AG08396 (cell line): ENCODE results near the gene CDH4.

Experiments
- DNase-seq: peaks from one replicate; pipeline ENCODE4 v3.0.0; 2012; ENCODE audit warnings: low spot score, mixed read lengths

CDH4 gene

DNA sequence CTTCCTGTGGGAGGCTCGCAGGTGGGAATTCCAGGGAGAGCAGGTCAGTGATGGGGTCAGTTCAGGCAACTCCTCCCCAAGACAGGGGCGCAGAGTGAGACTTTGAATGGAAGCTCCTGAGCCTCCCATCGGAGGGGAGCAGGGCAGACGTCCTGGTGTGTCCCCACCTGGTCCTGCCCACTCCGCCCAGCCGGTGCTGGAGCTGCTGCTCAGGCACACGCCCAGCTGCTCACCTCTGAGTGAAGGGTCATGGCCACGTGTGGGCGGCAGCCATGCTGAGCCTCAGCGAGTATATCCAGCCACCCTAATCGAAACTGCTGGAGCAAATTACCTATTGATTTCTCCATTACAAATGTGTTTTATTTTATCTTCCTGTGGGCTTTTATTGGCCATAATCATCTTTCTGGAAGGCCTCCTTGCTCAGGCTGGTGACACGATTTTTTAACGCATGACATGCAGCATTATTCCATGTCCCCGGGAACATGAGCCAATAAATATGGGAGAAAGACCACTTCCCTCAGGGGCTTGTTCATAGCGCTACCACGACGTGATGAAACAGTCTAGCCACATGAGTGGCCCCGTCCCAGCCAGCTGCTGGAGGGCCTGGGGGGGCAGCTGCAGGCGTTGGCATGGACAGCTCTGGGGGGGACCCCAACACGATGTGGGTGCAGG, 665.5 kb downstream of the CDH4 start:
- DNase-seq = no peak

DNA sequence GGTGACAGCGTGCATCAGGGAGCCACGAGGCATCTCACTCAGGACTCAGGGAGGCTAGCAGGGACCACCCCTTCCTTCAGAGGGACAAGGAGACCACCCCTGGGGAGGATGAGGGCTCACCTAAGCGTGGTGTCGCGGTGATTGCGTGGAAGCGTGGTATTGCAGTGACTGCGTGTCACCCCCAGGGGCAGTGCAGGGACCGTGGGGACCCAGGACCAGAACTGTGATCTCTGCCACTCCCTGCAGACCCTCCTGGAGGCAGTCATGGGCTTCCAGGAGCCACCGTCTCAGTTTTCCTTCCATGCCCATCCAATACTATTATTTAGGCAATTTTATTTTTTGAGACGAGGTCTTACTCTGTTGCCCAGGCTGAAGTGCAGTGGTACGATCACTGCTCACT, 666.5 kb downstream of the CDH4 start:
- DNase-seq = no peak

DNA sequence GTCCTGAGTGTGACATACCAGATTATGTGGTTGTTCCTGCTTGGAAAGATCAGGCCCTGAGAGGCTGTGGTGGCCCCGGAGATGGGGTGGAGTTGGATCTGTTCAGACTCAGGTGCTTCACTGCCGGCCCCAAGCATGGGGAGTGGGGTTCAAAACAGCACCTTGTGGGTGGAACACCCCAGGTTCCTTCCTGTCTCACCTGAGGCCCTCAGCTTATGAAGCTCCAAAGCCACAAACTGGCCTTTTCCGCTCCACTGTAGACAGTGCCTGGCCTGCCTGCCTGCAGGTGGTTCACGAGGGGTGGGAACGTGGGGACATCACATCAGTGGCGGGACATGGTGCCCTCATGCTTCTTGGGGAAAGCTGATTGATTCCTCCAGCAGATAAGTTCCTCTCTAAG, 667.2 kb downstream of the CDH4 start:
- DNase-seq = no peak

DNA sequence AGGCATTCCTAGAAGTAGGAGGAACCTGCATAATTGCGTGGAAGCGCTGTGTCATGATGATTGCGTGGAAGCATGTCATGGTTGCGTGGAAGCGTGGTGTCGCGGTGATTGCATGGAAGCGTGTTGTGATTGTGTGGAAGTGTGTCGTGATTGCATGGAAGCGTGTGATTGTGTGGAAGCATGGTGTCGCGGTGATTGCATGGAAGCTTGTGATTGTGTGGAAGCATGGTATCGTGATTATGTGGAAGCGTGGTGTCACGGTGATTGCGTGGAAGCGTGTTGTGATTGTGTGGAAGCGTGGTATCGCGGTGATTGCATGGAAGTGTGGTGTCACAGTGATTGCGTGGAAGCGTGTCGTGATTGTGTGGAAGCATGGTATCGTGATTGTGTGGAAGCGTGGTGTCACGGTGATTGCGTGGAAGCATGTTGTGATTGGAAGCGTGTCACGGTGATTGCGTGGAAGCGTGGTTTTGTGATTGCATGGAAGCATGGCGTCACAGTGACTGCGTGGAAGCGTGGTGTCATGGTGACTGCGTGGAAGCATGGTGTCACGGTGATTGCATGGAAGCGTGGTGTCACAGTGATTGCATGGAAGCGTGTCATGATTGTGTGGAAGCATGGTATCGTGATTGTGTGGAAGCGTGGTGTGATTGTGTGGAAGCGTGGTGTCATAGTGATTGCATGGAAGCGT, 667.8 kb downstream of the CDH4 start:
- no peak for DNase-seq

DNA sequence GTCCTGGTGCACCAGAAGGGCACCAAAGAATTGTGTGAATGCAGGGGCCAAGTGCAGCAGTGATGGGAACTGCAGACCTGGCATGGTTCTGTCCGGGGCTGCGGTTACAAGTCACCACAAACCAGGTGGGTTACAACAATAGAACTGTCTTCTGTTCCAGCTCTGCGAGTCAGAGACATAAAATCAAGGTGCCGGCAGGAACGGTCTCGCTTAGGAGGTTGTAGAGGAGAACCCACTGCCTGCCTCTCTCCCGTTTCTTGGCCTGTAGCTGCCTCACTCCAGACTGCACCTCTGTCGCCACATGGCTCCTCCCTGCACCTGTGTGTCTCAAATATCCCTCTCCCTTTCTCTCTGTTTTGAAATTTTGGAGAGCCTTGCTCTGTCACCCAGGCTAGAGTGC, 670.4 kb downstream of the CDH4 start:
- DNase-seq = no peak

DNA sequence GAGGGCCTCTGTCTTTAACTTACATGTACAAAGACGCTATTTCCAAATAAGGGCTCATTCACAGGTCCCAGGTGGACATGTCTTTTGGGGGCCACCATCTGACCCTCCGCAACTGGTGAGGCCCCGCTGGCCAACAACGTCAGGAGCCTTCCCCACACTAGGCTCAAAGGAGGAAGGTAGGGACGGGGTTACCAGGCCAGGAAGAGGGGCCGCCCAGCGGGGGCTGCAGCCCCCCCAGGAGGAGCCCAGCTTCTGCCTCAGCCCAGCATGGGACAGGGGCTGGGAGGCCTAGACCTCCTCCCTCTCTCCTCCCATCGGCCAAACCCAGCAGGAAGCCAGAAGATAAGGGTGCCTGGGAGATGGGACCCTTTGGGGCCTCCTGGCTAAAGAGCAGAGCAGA, 670.9 kb downstream of the CDH4 start:
- DNase-seq = no peak

DNA sequence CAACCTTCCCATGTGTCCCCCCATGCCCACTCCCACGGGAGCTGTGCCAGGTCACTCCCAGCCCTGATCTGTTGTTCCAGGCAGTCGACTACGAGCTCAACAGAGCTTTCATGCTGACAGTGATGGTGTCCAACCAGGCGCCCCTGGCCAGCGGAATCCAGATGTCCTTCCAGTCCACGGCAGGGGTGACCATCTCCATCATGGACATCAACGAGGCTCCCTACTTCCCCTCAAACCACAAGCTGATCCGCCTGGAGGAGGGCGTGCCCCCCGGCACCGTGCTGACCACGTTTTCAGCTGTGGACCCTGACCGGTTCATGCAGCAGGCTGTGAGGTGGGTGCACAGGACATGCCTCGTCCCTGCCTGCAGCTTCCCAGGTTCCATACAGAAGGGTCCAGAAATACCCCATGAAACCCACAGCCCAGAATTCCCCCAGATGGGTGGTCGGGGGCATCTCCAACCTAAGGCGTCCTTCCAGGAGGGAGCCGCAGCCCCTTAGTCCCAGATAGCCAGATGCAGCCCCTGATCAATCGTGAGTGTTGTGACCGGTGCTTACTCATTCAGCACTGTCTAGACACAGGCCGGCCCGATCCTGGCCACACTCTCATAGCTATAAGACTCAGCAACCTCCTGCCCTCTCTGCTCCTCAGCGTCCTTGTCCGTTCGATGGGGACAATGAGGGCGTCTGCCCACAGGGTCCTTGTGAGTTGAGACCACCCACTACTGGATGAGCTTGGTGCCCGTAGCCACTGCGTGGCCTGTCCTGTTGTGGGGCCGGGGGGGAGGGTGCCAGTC, 671.5 kb downstream of the CDH4 start:
- DNase-seq = no peak

DNA sequence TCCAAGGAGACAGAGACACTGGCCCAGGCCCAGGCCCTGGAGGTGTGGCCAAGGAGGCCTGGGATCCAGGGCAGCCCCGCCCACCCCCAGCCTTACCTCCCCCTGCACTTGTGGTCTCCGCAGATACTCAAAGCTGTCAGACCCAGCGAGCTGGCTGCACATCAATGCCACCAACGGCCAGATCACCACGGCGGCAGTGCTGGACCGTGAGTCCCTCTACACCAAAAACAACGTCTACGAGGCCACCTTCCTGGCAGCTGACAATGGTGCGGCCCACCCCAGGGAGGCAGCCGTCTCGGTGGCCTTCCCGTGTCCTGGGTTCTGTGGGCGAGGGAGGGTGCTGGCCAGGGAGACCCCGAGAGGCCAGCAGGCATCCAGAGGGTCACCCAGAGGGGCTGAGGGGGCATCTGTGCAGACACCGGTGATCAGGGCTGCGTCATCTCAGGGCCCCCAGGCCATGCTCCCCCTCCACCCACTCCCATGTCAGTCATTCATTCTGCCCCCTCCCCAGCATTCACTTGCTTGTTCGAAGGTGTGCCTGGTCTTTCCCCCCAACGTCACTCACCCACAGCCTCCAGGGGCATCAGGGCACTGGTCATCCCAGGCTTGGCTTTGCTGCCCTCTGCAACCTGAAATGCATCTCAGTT, 672.3 kb downstream of the CDH4 start:
- DNase-seq = no peak

DNA sequence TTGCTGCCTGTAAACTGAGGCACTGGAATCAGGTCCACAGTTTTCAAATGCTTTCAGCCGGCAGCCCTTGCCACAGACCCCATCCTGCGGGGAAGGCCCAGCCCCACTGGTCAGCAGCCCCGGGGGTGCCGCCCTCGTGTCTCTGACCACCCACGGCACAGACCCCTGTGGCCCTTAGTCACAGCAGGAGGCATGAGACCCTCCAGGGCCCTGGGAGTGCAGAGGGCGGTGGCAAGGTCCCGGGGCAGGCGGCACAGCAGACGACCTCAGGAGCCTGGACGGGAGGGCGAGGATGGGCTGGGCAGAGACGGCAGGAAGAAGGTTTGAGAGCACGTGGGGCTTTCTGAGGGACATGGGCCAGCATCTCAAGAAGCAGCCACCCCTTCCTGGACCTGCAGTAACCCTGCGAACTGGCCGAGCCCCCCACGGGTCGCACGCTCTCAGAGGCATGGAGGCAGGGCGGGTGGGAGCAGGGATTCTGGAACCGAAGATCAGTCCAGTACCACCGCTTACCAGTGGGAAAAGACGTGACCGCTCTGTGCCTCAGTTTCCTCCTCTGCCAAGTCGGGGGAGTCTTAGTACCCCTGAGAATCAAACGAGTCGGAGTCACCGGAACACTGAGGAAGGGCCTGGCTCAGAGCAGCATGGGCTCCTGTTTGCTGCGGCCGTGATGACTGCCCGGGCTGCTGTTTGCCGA, 672.9 kb downstream of the CDH4 start:
- no peak for DNase-seq

DNA sequence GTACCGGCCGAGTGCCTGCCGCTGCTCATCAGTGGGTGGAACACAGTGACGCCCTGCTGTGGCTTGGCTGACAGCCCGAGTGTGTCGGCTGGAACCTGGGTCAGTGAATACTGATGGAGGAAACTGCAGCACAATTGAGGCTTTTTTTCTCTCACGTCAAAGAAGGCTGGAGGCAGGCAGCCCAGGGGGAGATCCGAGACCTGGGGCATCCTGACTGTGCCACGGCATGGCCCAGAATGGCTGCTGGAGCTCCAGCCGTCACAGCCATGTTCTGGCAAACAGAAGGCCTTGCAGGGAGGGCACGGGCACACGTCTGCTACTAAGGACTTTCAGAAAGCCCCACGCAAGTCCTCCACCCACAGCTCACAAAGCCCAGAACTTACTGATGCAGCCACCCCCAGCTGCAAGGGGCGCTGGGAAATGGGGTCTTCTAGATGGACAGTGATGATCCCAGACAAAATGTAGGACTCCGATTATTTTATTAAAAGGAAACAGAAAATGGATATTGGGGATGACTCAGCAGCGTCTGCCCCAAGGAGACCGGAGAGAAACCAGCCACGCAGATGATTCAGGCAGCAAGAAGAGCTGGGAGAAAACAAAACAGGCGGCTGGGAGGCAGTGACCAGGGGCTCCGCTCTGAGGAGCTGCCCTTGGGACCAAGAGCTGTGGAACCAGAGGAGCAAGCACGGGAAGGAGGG, 673.6 kb downstream of the CDH4 start:
- DNase-seq = peak; percentile 66

DNA sequence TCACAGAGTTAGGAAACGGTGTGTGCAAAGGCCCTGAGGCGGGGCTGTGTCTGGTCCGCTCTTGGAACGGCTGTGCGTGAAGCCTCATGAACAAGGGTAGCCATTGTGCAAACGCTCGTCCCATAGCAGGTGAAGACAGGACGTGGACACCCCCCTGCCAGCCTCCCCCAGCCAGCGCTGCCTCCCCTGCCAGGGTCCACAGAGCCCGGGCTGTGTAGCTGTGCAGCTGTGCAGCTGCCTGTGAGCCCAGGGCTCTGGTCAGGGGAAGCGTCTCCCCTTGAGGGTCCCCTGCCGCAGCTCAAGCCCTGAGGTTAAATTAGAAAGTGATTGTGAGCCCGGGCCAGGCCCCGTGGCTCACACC, 674.2 kb downstream of the CDH4 start:
- DNase-seq = no peak

DNA sequence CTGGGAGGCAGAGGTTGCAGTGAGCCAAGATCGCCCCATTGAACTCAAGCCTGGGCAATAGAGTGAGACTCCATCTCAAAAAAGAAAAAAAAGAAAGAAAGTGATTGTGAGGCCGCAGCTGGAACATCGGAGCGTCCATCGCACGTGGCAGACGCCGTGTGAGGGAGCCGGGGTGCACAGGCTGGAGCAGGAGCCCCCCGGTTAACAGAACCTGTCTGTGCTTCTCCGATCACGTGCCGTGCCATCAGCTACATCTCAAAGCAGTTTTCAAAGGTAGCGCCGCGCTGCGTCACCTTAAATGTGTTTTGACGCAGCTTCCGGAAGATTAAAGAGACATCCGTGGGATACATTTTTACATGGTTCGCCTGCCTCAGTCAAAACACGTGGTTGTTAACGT, 674.7 kb downstream of the CDH4 start:
- DNase-seq = no peak

DNA sequence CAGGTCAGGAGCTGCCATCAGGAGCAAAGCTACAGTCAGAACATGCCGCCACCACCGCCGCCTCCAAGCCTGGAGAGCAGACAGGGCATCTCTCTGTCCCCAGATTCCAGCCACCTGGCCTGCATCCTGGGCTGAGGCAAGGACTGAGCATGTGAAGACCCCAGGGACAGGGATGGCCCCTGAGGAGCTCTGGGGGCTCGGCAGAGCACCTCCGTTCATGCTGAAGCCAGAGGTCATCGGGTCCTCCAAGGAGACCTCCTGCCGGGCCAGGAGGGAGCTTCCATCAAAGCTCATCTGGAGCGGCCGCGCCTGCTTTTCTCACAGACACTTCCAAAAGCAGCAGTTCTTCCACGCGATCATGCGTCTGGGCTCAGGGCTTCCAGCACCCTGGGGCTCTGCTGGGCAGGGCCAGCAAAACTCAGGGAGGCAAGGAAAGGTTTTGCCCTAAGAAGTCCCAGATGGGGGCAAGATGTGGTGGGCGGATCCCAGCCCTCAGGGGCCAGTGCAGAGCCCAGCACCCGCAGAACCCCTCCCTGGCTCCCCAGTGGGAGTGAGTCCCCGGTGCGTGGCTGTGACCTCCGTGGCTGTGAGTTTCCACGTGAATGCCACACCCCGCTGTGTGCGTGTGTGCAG, 675.2 kb downstream of the CDH4 start:
- DNase-seq = no peak

DNA sequence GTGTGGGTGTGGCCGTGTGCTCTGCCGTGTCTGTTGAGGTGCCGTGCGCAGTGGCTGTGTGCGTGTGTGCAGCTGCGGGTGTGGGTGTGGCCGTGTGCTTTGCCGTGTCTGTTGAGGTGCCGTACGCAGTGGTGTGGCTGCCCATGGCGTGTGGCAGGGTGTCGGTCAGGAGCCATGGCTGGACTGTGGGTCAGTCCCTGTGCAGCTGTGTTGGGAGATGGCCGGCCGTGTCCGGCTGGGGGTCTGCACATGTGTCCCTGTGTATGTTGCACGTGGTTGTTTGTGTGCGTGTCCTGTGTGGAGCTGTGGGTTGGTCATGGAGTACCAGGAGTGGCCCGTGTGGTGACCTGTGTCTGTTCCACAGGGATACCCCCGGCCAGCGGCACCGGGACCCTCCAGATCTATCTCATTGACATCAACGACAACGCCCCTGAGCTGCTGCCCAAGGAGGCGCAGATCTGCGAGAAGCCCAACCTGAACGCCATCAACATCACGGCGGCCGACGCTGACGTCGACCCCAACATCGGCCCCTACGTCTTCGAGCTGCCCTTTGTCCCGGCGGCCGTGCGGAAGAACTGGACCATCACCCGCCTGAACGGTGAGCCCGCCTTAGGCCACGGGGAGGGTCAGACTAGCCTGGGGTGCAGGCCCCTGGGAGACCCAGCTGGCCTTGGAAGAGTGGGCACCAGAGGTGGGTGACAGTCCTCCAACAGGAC, 675.9 kb downstream of the CDH4 start:
- DNase-seq = no peak

DNA sequence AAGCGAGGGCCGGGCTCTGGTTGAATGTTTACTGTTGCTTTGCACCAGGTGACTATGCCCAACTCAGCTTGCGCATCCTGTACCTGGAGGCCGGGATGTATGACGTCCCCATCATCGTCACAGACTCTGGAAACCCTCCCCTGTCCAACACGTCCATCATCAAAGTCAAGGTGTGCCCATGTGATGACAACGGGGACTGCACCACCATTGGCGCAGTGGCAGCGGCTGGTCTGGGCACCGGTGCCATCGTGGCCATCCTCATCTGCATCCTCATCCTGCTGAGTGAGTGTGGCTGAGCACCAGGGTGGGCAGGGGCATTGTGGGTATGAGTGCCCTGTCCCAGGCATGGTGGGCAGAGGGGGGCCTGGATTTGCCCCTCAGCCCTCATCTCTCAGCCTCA, 677.5 kb downstream of the CDH4 start:
- no peak for DNase-seq

DNA sequence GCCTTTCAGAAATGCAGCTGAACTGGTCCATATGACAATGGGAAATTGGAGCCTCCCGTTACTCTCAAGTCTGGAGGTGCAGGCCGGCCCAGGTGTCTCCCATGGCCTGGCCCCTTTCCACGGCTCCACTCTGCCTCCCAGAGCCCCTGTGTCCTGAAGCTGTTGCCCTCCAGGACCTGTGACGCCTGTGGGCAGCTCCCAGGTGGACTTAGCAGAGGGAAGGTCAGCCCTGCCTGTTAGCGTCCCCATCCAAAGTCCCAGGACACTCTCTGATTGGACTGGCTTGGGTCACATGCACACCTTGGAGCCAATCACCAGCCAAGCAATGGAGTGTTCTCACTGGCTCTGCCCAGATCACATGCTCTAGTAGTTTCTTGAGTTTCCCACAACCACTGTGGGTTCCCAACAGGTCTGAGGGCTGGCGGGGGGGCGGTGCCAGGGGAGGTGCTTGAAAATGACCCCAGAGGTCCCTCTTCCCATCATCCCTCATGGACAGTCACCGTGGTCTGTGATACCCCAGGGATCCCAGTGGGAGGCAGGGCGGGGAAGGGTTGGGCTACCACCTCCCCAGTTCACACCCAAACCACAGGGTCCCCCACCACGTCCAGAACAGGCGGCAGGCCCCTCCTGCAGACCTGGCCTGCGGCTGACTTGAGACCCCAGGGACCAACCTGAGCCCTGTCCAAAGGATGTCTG, 678.1 kb downstream of the CDH4 start:
- DNase-seq = no peak

DNA sequence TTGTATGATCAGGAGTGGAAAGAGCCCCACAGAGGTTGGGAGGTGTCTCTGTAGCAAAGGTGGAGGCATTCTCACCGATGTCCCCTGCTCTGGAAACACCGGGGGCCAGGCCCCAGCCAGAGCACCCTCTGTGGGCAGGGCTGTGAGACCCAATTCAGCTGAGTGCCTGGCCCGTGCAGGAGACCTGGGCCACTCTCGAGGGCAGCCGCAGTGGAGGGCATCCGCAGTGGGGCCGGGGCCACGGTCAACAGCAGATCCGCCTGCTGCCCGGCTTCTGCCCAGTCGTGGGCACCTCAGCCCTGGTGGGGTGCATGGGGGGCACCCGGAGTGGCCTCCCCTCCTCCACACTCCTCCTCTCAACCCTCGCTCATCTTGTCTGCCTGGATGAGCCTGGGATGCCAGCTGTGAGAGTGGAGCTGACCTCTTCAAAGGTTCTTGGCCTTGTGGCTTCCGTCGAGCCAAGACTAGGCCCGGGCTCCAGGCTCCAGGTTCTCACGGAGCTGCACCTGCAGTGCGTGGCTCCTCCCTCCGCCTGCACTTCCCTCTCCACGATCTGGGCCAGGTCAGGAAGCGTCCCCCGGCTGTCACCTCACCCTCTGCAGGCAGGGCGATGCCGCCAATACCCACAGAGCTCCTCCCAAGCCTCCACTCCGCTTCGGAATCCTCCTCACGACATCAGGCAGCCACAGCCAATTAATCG, 678.9 kb downstream of the CDH4 start:
- DNase-seq = no peak

DNA sequence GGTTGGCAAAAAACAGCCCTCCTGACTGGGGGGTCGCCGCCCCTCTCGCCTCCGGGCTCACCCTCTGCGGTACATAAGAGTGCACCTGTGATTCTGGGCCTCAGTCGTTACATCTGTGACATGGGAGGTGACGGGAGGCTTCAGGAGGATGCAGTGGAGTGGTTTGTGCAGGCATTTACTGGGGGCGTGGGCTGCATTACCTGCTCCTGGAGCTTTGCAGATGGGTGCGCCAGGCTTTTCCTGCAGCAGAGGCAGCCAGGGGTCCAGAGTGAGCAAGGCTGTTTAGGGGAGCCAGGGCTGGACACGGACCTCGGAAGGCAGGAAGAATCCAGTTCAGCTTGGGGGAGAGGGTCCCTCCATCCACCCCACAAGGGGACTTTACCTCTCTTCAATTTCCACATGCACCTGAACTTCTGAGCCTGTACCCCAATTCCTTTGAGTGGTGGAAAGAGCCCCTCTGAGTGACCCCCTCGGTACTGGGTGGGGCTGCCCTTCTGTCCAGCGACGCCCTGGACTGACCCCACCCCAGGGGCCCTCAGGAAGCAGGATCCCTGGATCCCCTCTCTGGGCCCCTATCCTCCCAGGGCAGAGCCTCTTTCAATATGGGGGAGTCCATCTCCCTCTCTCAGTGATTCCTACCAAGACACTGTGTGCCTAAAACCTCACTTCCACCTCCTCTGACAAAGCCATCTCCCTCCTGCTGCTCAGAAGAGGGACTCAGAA, 679.6 kb downstream of the CDH4 start:
- DNase-seq = no peak

DNA sequence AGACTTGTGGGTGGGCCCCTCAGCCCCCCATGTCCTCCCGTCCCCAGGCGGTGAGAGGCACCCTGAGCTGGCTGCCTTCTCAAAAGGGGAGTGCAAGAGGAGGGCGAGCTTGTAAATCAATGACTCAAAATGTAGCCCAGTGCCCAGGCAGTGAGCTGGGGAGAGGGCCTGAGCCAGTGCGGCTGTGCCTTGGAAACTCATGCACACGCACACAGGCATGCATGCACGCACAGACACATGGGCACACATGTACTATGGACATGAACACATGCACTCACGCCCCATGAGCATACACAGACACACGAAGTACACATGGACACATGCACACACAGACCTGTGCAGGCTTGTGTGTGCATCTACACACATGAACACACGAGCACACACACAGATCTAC, 680.1 kb downstream of the CDH4 start:
- no peak for DNase-seq
